ENCODE measurements around the gene LIPE.

- no peak for TF ChIP-seq CTCF (conservative IDR thresholded peaks at IDR 0.05 in 1 of 2, IDR thresholded peaks at IDR 0.05 in 1 of 2; ENCODE audit: extremely low read depth in 1 of 2, insufficient read depth in 1 of 2, low read depth in 1 of 2, low read length in 2 of 2)
- no peak for TF ChIP-seq EZH2 (IDR thresholded peaks at IDR 0.05; ENCODE audit: borderline replicate concordance, low read length)
These were observed 56.5 kb downstream of the LIPE start for GRCh38 chr19:42370626-42371175.

Data from mammary epithelial cell (primary cell).